A549 (cell line): Measurements from ENCODE around the gene CNOT10.

Source experiments
- POLR2AphosphoS2 ChIP-seq: conservative IDR thresholded peaks from 2 replicates; pipeline ENCODE4 v1.6.1; 2012; ENCODE audit warnings: low read length, improper control_type of control experiment, inconsistent platforms
- RCOR1 ChIP-seq: fragments of 150-350 bp; IDR thresholded peaks from 2 replicates; pipeline ENCODE4 v1.6.1; 2014; ENCODE audit warnings: antibody characterized with exemption, low read length, low read depth
- RNF2 ChIP-seq: fragments of 200-600 bp; sonication (generic); IDR thresholded peaks from 2 replicates; pipeline ENCODE4 v1.6.1; 2016; ENCODE audit warnings: low read depth, mild to moderate bottlenecking, antibody characterized with exemption, moderate library complexity, borderline replicate concordance
- TF ChIP-seq, protein P1 (sequence below): fragments of >200 bp; sonication (Bioruptor Twin); formaldehyde crosslinking; IDR thresholded peaks from 3 replicates; pipeline ENCODE4 v1.5.1; 2016

DNA sequence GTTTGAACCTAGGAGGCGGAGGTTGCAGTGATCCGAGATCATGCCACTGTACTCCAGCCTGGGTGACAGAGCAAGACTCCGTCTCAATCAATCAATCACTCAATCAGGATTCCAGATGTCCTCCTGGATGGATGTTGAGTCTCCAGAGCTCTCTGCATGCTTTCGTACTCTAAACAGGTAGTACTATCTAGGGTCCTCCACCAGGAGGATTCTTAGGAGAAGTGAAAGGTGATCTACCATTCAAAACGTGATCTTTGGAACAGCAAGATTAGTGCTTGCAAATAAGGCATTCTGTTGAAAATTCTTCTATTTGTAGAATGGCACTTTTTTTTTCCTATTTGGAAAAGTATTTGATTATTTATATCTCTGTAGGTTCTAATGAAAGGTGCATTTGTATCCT is 34.3 kb downstream of the CNOT10 start:
- TF ChIP-seq, protein P1, sequence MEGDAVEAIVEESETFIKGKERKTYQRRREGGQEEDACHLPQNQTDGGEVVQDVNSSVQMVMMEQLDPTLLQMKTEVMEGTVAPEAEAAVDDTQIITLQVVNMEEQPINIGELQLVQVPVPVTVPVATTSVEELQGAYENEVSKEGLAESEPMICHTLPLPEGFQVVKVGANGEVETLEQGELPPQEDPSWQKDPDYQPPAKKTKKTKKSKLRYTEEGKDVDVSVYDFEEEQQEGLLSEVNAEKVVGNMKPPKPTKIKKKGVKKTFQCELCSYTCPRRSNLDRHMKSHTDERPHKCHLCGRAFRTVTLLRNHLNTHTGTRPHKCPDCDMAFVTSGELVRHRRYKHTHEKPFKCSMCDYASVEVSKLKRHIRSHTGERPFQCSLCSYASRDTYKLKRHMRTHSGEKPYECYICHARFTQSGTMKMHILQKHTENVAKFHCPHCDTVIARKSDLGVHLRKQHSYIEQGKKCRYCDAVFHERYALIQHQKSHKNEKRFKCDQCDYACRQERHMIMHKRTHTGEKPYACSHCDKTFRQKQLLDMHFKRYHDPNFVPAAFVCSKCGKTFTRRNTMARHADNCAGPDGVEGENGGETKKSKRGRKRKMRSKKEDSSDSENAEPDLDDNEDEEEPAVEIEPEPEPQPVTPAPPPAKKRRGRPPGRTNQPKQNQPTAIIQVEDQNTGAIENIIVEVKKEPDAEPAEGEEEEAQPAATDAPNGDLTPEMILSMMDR, result no peak
- TF ChIP-seq POLR2AphosphoS2, result no peak
- TF ChIP-seq RCOR1, result no peak
- TF ChIP-seq RNF2, result no peak
